Vagina (tissue), 2 donors: ENCODE data around the gene ARL10.

Experiments used
- POLR2A ChIP-seq, 2 donors: fragments of 450-650 bp; IDR thresholded peaks; one replicate each; pipeline ENCODE4 v1.6.1; 2017; ENCODE audit warnings: antibody characterized with exemption in 2 of 2, mild to moderate bottlenecking in 2 of 2, moderate library complexity in 2 of 2
- POLR2AphosphoS5 ChIP-seq, 2 donors: sonication (generic); formaldehyde crosslinking; IDR thresholded peaks; one replicate each; pipeline ENCODE4 v1.9.0; 2017; ENCODE audit warnings: antibody characterized with exemption in 2 of 2, mild to moderate bottlenecking in 2 of 2, low read depth in 1 of 2; ENCODE audit not compliant: insufficient read depth in 1 of 2
- TF ChIP-seq, protein P1 (sequence below), 3 experiments: fragments of 450-650 bp in 2 of 3; fragments of 200-600 bp in 1 of 3; sonication (generic) in 1 of 3; IDR thresholded peaks; one replicate each; pipeline ENCODE4 v1.5.1; 2017 to 2019; ENCODE audit warnings: antibody characterized with exemption in 3 of 3, mild to moderate bottlenecking in 2 of 3, moderate library complexity in 2 of 3

DNA sequence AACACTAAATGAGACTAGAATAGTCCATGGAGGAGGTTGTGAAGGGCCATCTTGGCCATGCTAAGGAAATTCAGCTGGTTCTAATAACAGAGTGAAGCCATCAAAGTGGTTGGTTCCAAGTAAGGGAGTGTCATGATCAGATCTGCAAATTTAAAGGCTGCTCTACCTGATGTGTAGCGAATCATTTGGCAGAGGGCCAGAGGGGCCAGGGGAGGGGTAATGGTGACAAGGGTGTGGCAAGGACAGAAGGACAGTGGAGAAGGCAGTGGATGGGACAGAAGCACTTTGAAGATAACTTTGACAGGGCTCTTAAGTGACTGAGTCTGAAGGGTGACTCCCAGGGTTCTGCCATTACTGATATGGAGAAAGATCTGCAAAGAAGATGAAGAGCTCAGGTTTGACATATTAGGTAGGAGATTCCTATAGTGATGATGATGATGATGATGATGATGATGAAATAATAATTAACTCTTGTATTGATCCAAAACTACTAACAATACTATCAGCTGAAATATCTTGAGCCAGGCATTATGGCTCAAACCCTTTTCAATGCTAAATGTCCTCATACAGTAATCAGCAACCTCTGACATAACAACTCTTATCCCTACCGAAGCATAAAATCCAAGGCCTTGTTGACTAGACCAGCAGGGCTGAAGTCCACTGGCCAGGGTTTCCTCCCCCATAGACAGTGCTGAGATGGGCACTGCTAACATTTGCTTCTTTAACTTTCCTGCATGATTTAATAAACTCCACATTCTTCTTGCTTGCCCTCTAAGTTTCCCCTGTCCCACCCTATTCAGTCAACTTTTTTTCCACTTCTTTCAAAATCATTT lies 23.7 kb upstream of the ARL10 start:
- TF ChIP-seq POLR2A (IDR thresholded peaks at IDR 0.05) (no peak), POLR2AphosphoS5 (IDR thresholded peaks at IDR 0.05; ENCODE audit: insufficient read depth in 1 of 2, low read depth in 1 of 2) (no peak)
- TF ChIP-seq, protein P1, sequence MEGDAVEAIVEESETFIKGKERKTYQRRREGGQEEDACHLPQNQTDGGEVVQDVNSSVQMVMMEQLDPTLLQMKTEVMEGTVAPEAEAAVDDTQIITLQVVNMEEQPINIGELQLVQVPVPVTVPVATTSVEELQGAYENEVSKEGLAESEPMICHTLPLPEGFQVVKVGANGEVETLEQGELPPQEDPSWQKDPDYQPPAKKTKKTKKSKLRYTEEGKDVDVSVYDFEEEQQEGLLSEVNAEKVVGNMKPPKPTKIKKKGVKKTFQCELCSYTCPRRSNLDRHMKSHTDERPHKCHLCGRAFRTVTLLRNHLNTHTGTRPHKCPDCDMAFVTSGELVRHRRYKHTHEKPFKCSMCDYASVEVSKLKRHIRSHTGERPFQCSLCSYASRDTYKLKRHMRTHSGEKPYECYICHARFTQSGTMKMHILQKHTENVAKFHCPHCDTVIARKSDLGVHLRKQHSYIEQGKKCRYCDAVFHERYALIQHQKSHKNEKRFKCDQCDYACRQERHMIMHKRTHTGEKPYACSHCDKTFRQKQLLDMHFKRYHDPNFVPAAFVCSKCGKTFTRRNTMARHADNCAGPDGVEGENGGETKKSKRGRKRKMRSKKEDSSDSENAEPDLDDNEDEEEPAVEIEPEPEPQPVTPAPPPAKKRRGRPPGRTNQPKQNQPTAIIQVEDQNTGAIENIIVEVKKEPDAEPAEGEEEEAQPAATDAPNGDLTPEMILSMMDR (IDR thresholded peaks at IDR 0.05): no peak
